ENCODE data around the gene MYO9A. TPM values are rescaled to one million over a fixed set of nuclear protein-coding genes. Genes with fewer than 3 reads are reported as not detected.
"Not testable (repeated sequence)": the region's sequence is repeated elsewhere in the genome, so short reads cannot be mapped to it uniquely, and the experiment has no call there.

The MYO9A gene
- total and polyA plus RNA-seq, 10 of the 15 experiments (the other 5 are each of a cell fraction or from before 2014, with no cell fraction given), result 3.3 to 25.3 (median 12.2) TPM

DNA sequence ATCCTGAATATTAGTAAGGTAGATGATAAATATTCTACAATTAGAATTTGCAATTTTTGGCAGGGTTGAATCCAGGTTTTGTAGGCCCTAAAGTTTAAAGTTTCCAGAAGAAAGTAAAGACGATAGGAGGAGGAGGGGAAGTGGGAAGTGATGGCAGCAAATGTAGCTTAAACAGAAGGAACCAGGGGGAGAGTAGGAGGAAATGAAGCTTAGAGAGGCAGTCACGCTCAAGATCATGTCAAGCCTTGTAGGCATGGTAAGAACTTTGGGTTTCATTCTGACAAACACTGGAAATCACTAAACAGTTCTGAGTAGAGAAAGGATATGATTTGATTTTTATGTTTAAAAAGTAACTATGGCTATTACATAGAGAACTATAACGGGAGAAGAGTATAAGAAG lies 243.7 kb downstream of the MYO9A start:
- H3K9me3 ChIP-seq (replicated peaks; ENCODE audit: control insufficient read depth, insufficient read depth, low read length), result no peaks in the 10 kb centered on the region
- SMC1A ChIA-PET (ENCODE audit: uncharacterized antibody, unreplicated experiment), result interaction anchor here (0.9 to 1.0 kb wide), 2 partner anchors 9 to 106 kb away, joined by 3 to 4 read pairs; no protein-coding TSS in a partner anchor
- POLR2A ChIA-PET, result no interaction called here
- no peak overlapping the region for H3K4me2 ChIP-seq (ENCODE audit: control insufficient read depth, insufficient read depth)
- in situ Hi-C loops (cut with MboI) (no loop called here), intact Hi-C loops (cut with micrococcal nuclease; ENCODE audit: unreplicated experiment) (no loop called here)
- H2AFZ ChIP-seq (ENCODE audit: control insufficient read depth, low read depth, low read length), result no peak overlapping the region
- H4K20me1 ChIP-seq (ENCODE audit: control insufficient read depth, insufficient read depth), result no peaks in the 10 kb centered on the region
- no TSS peak for BruUV-seq (replicated peaks)
- no peak overlapping the region; the same call in 1 of the 2 replicates for H3K27ac ChIP-seq (ENCODE audit: control insufficient read depth, insufficient read depth)
- CTCF ChIA-PET, result interaction anchor here (1.1 kb wide), 1 partner anchor 281 kb away, joined by 3 read pairs; no protein-coding TSS in a partner anchor
- DNase-seq (ENCODE audit: low read depth, low spot score) (peak; percentile 17), FAIRE-seq (no peak), ATAC-seq (peak; percentile 83)
- TF ChIP-seq JUNB (IDR thresholded peaks at IDR 0.05) (peak; percentile 49), MEF2A (IDR thresholded peaks at IDR 0.05; ENCODE audit: insufficient read depth, low read depth, low read length) (no peak), IKZF2 (IDR thresholded peaks at IDR 0.05) (0 out of 4 replicates have a peak, but pooled peaks of 1 of the 2 experiments have one; percentile 24), SPI1 (IDR thresholded peaks at IDR 0.05; ENCODE audit: borderline replicate concordance, insufficient read depth, low read depth, low read length) (peak; percentile 59; the same call in 1 of the 2 replicates), EED (IDR thresholded peaks at IDR 0.05; ENCODE audit: low read depth) (peak; percentile 47; the same call in 1 of the 2 replicates), ETV6 (conservative IDR thresholded peaks at IDR 0.05 in 1 of 2, IDR thresholded peaks at IDR 0.05 in 1 of 2; ENCODE audit: borderline replicate concordance in 1 of 2, low read depth in 1 of 2) (peak in 1 of 2 experiments; percentile 82; a peak in 1 of 4 replicates)
- TF ChIP-seq, protein P1, sequence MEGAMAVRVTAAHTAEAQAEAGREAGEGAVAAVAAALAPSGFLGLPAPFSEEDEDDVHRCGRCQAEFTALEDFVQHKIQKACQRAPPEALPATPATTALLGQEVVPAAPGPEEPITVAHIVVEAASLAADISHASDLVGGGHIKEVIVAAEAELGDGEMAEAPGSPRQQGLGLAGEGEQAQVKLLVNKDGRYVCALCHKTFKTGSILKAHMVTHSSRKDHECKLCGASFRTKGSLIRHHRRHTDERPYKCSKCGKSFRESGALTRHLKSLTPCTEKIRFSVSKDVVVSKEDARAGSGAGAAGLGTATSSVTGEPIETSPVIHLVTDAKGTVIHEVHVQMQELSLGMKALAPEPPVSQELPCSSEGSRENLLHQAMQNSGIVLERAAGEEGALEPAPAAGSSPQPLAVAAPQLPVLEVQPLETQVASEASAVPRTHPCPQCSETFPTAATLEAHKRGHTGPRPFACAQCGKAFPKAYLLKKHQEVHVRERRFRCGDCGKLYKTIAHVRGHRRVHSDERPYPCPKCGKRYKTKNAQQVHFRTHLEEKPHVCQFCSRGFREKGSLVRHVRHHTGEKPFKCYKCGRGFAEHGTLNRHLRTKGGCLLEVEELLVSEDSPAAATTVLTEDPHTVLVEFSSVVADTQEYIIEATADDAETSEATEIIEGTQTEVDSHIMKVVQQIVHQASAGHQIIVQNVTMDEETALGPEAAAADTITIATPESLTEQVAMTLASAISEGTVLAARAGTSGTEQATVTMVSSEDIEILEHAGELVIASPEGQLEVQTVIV (IDR thresholded peaks at IDR 0.05; ENCODE audit: borderline replicate concordance, partially characterized antibody), result no peak
- RAD21 ChIA-PET (ENCODE audit: unreplicated experiment), result no interaction called here
- no peaks in the 10 kb centered on the region for H3K27me3 ChIP-seq (replicated peaks in 1 of 2; ENCODE audit: control insufficient read depth in 2 of 2, insufficient read depth in 2 of 2, low read length in 1 of 2)
- H3K4me1 ChIP-seq (ENCODE audit: control insufficient read depth, insufficient read depth, low read length), result peaks cover 2% of the 10 kb centered on the region; the same call in 1 of the 2 replicates
- no peak overlapping the region for H3K9ac ChIP-seq (ENCODE audit: control insufficient read depth, insufficient read depth, low read length)
- no peaks in the 10 kb centered on the region for H3K36me3 ChIP-seq (ENCODE audit: control insufficient read depth in 2 of 2, insufficient read depth in 2 of 2, low read length in 1 of 2)
- no peak overlapping the region for H3K4me3 ChIP-seq
- H3K79me2 ChIP-seq (ENCODE audit: control insufficient read depth, insufficient read depth, low read length), result no peaks in the 10 kb centered on the region
- 11% methylated on average over 3 of the region's 3 CpGs for WGBS (ENCODE audit: insufficient coverage, insufficient replicate concordance, low lambda C conversion rate, missing lambda C conversion rate)

DNA sequence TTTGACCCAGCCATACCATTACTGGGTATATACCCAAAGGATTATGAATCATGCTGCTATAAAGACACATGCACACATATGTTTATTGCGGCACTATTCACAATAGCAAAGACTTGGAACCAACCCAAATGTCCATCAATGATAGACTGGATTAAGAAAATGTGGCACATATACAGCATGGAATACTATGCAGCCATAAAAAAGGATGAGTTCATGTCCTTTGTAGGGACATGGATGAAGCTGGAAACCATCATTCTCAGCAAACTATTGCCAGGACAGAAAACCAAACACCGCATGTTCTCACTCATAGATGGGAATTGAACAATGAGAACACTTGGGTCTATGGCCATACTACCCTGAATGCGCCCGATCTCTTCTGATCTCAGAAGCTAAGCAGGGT lies 259.7 kb downstream of the MYO9A start:
- in situ Hi-C loops (cut with MboI); ATAC-seq: not testable (repeated sequence)

More for the DNA sequence above, 259.7 kb downstream of the MYO9A start:
- H3K4me1 ChIP-seq (ENCODE audit: control insufficient read depth, insufficient read depth, low read length); FAIRE-seq; BruUV-seq (replicated peaks); H3K27ac ChIP-seq (ENCODE audit: control insufficient read depth, insufficient read depth); H3K27me3 ChIP-seq (replicated peaks in 1 of 2; ENCODE audit: control insufficient read depth in 2 of 2, insufficient read depth in 2 of 2, low read length in 1 of 2); H3K9me3 ChIP-seq (replicated peaks; ENCODE audit: control insufficient read depth, insufficient read depth, low read length); SMC1A ChIA-PET (ENCODE audit: uncharacterized antibody, unreplicated experiment); H2AFZ ChIP-seq (ENCODE audit: control insufficient read depth, low read depth, low read length); RAD21 ChIA-PET (ENCODE audit: unreplicated experiment); H3K4me3 ChIP-seq; H3K36me3 ChIP-seq (ENCODE audit: control insufficient read depth in 2 of 2, insufficient read depth in 2 of 2, low read length in 1 of 2); H3K4me2 ChIP-seq (ENCODE audit: control insufficient read depth, insufficient read depth); H3K9ac ChIP-seq (ENCODE audit: control insufficient read depth, insufficient read depth, low read length); H3K79me2 ChIP-seq (ENCODE audit: control insufficient read depth, insufficient read depth, low read length); H4K20me1 ChIP-seq (ENCODE audit: control insufficient read depth, insufficient read depth); CTCF ChIA-PET; intact Hi-C loops (cut with micrococcal nuclease; ENCODE audit: unreplicated experiment); DNase-seq (ENCODE audit: low read depth, low spot score): not testable (repeated sequence)
- POLR2A ChIA-PET, result interaction anchor here (0.7 kb wide), 1 partner anchor 27 kb away, joined by 3 read pairs; no protein-coding TSS in a partner anchor
- 100% methylated on average over 4 of the region's 4 CpGs for WGBS (ENCODE audit: insufficient coverage, insufficient replicate concordance, low lambda C conversion rate, missing lambda C conversion rate)

Data from GM12878 (cell line).